HCT116 (cell line): ENCODE measurements around the gene RIPOR2.

Source experiments
- EZH2 ChIP-seq: fragments of 200-600 bp; sonication (generic); IDR thresholded peaks from 2 replicates; pipeline ENCODE4 v1.6.1; 2017; ENCODE audit warnings: antibody characterized with exemption, mixed run types
- FOSL1 ChIP-seq: IDR thresholded peaks from 2 replicates; pipeline ENCODE4 v1.6.1; 2012; ENCODE audit warnings: low read depth
- POLR2A ChIP-seq: IDR thresholded peaks from 2 replicates; pipeline ENCODE4 v1.7.0; 2011; ENCODE audit warnings: borderline replicate concordance; ENCODE audit not compliant: insufficient read depth, insufficient read length; ENCODE audit errors: extremely low read depth
- POLR2AphosphoS5 ChIP-seq: IDR thresholded peaks from 2 replicates; pipeline ENCODE4 v1.6.1; 2011; ENCODE audit warnings: mild to moderate bottlenecking, low read depth, low read length, moderate library complexity
- SP1 ChIP-seq: IDR thresholded peaks from 2 replicates; pipeline ENCODE4 v1.6.1; 2012; ENCODE audit warnings: low read depth
- YY1 ChIP-seq: IDR thresholded peaks from 2 replicates; pipeline ENCODE4 v1.6.1; 2011; ENCODE audit warnings: low read length, low read depth, moderate library complexity, mild to moderate bottlenecking; ENCODE audit not compliant: insufficient replicate concordance; ENCODE audit errors: extremely low read depth
- ZFX ChIP-seq: fragments of 450-650 bp; IDR thresholded peaks from 2 replicates; pipeline ENCODE4 v1.6.1; 2017
- TF ChIP-seq, protein P1 (sequence below), 3 experiments: fragments of 200-600 bp in 1 of 3; sonication (generic) in 1 of 3; IDR thresholded peaks in 2 of 3; conservative IDR thresholded peaks in 1 of 3; 2 replicates each; pipeline ENCODE4 v1.5.1; 2012 to 2017; ENCODE audit warnings: low read depth in 2 of 3, low read length in 2 of 3, antibody characterized with exemption in 1 of 3, borderline replicate concordance in 1 of 3, control low read depth in 1 of 3, mild to moderate bottlenecking in 1 of 3, mixed read lengths in 1 of 3, mixed run types in 1 of 3, moderate library complexity in 1 of 3; ENCODE audit not compliant: insufficient read depth in 1 of 3
- TF ChIP-seq, protein P2 (sequence below): IDR thresholded peaks from 2 replicates; pipeline ENCODE4 v1.6.1; 2012
- TF ChIP-seq, protein P3 (sequence below): IDR thresholded peaks from 2 replicates; pipeline ENCODE4 v1.6.1; 2012; ENCODE audit warnings: low read depth

DNA sequence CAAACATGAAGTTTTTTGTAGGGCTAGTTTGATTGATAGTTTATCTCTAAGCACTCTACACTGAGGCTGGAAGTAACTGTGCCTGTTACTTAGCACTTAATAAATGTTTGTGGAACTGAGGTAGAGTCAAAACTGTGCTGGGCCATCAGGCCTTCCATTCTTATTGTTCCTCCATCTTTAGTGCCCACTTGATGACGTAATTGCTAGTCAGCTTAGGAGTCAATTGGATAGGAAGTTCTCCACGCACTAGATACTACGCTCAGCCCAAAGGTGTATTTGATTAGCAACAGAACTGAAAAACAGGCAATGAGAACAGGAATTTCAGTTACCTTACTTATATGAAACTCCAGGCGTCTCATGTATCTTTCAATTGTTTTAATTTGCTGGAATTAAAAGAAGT is 67.0 kb downstream of the RIPOR2 start:
- TF ChIP-seq POLR2AphosphoS5 (no peak), ZFX (no peak), EZH2 (no peak), POLR2A (no peak), YY1 (no peak), SP1 (no peak), FOSL1 (no peak)
- TF ChIP-seq, protein P1, sequence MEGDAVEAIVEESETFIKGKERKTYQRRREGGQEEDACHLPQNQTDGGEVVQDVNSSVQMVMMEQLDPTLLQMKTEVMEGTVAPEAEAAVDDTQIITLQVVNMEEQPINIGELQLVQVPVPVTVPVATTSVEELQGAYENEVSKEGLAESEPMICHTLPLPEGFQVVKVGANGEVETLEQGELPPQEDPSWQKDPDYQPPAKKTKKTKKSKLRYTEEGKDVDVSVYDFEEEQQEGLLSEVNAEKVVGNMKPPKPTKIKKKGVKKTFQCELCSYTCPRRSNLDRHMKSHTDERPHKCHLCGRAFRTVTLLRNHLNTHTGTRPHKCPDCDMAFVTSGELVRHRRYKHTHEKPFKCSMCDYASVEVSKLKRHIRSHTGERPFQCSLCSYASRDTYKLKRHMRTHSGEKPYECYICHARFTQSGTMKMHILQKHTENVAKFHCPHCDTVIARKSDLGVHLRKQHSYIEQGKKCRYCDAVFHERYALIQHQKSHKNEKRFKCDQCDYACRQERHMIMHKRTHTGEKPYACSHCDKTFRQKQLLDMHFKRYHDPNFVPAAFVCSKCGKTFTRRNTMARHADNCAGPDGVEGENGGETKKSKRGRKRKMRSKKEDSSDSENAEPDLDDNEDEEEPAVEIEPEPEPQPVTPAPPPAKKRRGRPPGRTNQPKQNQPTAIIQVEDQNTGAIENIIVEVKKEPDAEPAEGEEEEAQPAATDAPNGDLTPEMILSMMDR (IDR thresholded peaks at IDR 0.05 in 2 of 3, conservative IDR thresholded peaks at IDR 0.05 in 1 of 3; ENCODE audit: borderline replicate concordance in 1 of 3, insufficient read depth in 1 of 3, low read depth in 2 of 3, low read length in 2 of 3): no peak
- TF ChIP-seq, protein P2, sequence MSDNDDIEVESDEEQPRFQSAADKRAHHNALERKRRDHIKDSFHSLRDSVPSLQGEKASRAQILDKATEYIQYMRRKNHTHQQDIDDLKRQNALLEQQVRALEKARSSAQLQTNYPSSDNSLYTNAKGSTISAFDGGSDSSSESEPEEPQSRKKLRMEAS: no peak
- TF ChIP-seq, protein P3, sequence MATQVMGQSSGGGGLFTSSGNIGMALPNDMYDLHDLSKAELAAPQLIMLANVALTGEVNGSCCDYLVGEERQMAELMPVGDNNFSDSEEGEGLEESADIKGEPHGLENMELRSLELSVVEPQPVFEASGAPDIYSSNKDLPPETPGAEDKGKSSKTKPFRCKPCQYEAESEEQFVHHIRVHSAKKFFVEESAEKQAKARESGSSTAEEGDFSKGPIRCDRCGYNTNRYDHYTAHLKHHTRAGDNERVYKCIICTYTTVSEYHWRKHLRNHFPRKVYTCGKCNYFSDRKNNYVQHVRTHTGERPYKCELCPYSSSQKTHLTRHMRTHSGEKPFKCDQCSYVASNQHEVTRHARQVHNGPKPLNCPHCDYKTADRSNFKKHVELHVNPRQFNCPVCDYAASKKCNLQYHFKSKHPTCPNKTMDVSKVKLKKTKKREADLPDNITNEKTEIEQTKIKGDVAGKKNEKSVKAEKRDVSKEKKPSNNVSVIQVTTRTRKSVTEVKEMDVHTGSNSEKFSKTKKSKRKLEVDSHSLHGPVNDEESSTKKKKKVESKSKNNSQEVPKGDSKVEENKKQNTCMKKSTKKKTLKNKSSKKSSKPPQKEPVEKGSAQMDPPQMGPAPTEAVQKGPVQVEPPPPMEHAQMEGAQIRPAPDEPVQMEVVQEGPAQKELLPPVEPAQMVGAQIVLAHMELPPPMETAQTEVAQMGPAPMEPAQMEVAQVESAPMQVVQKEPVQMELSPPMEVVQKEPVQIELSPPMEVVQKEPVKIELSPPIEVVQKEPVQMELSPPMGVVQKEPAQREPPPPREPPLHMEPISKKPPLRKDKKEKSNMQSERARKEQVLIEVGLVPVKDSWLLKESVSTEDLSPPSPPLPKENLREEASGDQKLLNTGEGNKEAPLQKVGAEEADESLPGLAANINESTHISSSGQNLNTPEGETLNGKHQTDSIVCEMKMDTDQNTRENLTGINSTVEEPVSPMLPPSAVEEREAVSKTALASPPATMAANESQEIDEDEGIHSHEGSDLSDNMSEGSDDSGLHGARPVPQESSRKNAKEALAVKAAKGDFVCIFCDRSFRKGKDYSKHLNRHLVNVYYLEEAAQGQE: no peak
